ENCODE data around the gene RASL12. TPM values are rescaled to one million over a fixed set of nuclear protein-coding genes. Genes with fewer than 3 reads are reported as not detected.

RASL12 gene
- total and polyA plus RNA-seq, 2 of the 4 experiments (the other 2 are of a cell fraction) = 0.18 to 0.22 TPM

DNA sequence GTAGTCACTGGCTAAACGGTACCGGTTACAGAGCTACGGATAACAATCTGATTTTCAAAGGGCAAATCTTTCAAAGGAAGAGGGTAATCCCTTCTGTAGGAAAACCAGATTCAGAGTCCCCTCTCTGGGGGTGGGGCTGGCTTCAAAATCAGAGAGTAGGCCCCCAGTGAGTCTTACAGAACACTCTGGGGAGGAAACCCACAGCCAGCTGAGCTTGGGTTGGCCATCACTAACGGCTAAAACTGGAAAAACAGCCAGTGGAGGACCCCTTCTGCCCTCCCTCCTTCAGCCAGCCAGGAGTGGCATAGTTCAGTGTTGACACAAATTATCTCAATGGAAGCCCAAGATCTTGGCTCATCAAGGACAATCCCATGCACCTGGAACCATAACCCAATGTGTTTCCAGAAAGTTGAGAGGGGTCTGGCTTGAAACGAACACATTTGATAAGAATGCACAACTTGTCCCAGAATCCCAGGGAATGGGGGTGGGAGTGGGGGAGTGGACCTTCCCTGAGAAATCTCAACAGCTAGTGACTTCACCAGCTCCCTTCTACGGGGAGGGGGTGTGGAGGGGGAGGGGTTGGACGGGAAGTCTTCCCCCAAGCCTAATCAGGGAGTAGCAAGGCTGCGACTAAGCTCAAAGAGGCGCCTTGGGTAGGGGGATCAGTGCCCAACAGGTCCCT lies 1.0 kb downstream of the RASL12 start:
- H2BK5ac ChIP-seq (ENCODE audit: low read depth, low read length, poor library complexity, severe bottlenecking) = no peak overlapping the region
- intact Hi-C loops (cut with micrococcal nuclease) (no loop called here), dilution Hi-C loops (cut with HindIII; ENCODE audit: low sequenced_read_pairs, unreplicated experiment) (no loop called here), in situ Hi-C loops (cut with MboI; ENCODE audit: low sequenced_read_pairs) (no loop called here)
- H3K4ac ChIP-seq (ENCODE audit: low read depth, low read length) = peak overlapping the region; percentile 44; the same call in 1 of the 2 replicates
- H2BK20ac ChIP-seq (ENCODE audit: low read depth, low read length) = 0 out of 2 replicates have a peak overlapping the region, but pooled peaks have one; percentile 16
- H3K36me3 ChIP-seq (ENCODE audit: control insufficient read depth, insufficient read depth, low read length) = no peaks in the 10 kb centered on the region
- H4K5ac ChIP-seq (ENCODE audit: low read depth, low read length) = no peak overlapping the region; the same call in 1 of the 2 replicates
- peaks cover 27% of the 10 kb centered on the region for H3K9me1 ChIP-seq (ENCODE audit: insufficient read depth, low read length)
- peaks cover 9% of the 10 kb centered on the region for H4K20me1 ChIP-seq (ENCODE audit: insufficient read depth, low read length)
- H3K56ac ChIP-seq (ENCODE audit: extremely low read depth, insufficient read depth, low read length) = no peak overlapping the region
- no peak overlapping the region; the same call in 1 of the 2 replicates for H3K18ac ChIP-seq (ENCODE audit: low read depth, low read length)
- ChIA-PET CTCF (interaction anchor here (0.5 kb wide), 1 partner anchor 14 kb away, joined by 4 read pairs; no protein-coding TSS in a partner anchor), POLR2A (ENCODE audit: unreplicated experiment) (no interaction called here)
- H2AFZ ChIP-seq (replicated peaks; ENCODE audit: low read length, poor library complexity) = no peak overlapping the region
- peak overlapping the region; percentile 14; the same call in 1 of the 2 replicates for H2BK120ac ChIP-seq (ENCODE audit: low read depth, low read length)
- no peaks in the 10 kb centered on the region for H3K79me1 ChIP-seq (ENCODE audit: low read depth in 1 of 2, low read length in 2 of 2)
- peak overlapping the region; percentile 39; the same call in 1 of the 2 replicates for H3K23ac ChIP-seq (ENCODE audit: low read depth, low read length)
- no peaks in the 10 kb centered on the region for H3K9me3 ChIP-seq (ENCODE audit: control insufficient read depth, insufficient read depth, low read length)
- H3K27ac ChIP-seq (ENCODE audit: insufficient read depth, low read length) = no peak overlapping the region
- DNase-seq (no peak), ATAC-seq (ENCODE audit: low read depth) (no peak)
- WGBS, 2 experiments (ENCODE audit: extremely low coverage in 2 of 2, insufficient read length in 1 of 2) = 33% methylated on average over 2 of the region's 9 CpGs; no CpG with 5 or more reads in 1 of the 2 experiments
- H3K14ac ChIP-seq (replicated peaks; ENCODE audit: low read depth, low read length) = peak overlapping the region; percentile 31; the same call in 1 of the 2 replicates
- no TSS peak for BruUV-seq (replicated peaks)
- peak overlapping the region; percentile 47; the same call in 1 of the 2 replicates for H2AK5ac ChIP-seq (ENCODE audit: low read depth, low read length)
- no peak overlapping the region; the same call in 1 of the 2 replicates for H3K9ac ChIP-seq (ENCODE audit: low read depth, low read length)
- no peak overlapping the region; a peak in 1 of 4 replicates for H4K8ac ChIP-seq (ENCODE audit: low read depth in 2 of 2, low read length in 2 of 2)
- 0 out of 2 replicates have a peak overlapping the region, but pooled peaks have one; percentile 3 for H4K91ac ChIP-seq (ENCODE audit: insufficient read depth, low read depth, low read length)
- peaks cover 19% of the 10 kb centered on the region for H3K27me3 ChIP-seq (ENCODE audit: control insufficient read depth, insufficient read depth, low read length)
- peaks cover 36% of the 10 kb centered on the region for H3K4me1 ChIP-seq (ENCODE audit: control insufficient read depth, insufficient read depth, low read length)
- H2AK9ac ChIP-seq (replicated peaks; ENCODE audit: low read depth, low read length, poor library complexity) = no peak overlapping the region
- 0 out of 3 replicates have a peak overlapping the region, but pooled peaks have one; percentile 2 for H2BK15ac ChIP-seq (ENCODE audit: low read depth, low read length)
- no peak overlapping the region; the same call in 1 of the 2 replicates for H3K4me3 ChIP-seq (ENCODE audit: insufficient read depth, low read depth, low read length)
- H3K4me2 ChIP-seq (ENCODE audit: low read depth, low read length) = no peak overlapping the region
- TF ChIP-seq BHLHE40 (IDR thresholded peaks at IDR 0.05; ENCODE audit: low read depth, low read length) (no peak), USF2 (IDR thresholded peaks at IDR 0.05; ENCODE audit: low read depth, low read length) (no peak), SMC3 (IDR thresholded peaks at IDR 0.05; ENCODE audit: low read depth, low read length) (no peak), FOS (IDR thresholded peaks at IDR 0.05; ENCODE audit: low read depth, low read length) (no peak), CEBPB (IDR thresholded peaks at IDR 0.05; ENCODE audit: low read depth, low read length) (no peak), POLR2A (IDR thresholded peaks at IDR 0.05; ENCODE audit: low read depth, low read length) (no peak), RFX5 (IDR thresholded peaks at IDR 0.05; ENCODE audit: low read depth, low read length) (no peak), NFE2L2 (IDR thresholded peaks at IDR 0.05; ENCODE audit: low read depth, low read length) (no peak), CHD1 (IDR thresholded peaks at IDR 0.05; ENCODE audit: low read depth, low read length) (no peak), MXI1 (IDR thresholded peaks at IDR 0.05; ENCODE audit: borderline replicate concordance, low read depth, low read length) (no peak), RCOR1 (IDR thresholded peaks at IDR 0.05; ENCODE audit: insufficient replicate concordance, low read length) (no peak), MAZ (IDR thresholded peaks at IDR 0.05; ENCODE audit: borderline replicate concordance, low read depth, low read length) (no peak)
- TF ChIP-seq, protein P1, sequence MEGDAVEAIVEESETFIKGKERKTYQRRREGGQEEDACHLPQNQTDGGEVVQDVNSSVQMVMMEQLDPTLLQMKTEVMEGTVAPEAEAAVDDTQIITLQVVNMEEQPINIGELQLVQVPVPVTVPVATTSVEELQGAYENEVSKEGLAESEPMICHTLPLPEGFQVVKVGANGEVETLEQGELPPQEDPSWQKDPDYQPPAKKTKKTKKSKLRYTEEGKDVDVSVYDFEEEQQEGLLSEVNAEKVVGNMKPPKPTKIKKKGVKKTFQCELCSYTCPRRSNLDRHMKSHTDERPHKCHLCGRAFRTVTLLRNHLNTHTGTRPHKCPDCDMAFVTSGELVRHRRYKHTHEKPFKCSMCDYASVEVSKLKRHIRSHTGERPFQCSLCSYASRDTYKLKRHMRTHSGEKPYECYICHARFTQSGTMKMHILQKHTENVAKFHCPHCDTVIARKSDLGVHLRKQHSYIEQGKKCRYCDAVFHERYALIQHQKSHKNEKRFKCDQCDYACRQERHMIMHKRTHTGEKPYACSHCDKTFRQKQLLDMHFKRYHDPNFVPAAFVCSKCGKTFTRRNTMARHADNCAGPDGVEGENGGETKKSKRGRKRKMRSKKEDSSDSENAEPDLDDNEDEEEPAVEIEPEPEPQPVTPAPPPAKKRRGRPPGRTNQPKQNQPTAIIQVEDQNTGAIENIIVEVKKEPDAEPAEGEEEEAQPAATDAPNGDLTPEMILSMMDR (conservative IDR thresholded peaks at IDR 0.05; ENCODE audit: low read depth, low read length) = no peak
- TF ChIP-seq, protein P2, sequence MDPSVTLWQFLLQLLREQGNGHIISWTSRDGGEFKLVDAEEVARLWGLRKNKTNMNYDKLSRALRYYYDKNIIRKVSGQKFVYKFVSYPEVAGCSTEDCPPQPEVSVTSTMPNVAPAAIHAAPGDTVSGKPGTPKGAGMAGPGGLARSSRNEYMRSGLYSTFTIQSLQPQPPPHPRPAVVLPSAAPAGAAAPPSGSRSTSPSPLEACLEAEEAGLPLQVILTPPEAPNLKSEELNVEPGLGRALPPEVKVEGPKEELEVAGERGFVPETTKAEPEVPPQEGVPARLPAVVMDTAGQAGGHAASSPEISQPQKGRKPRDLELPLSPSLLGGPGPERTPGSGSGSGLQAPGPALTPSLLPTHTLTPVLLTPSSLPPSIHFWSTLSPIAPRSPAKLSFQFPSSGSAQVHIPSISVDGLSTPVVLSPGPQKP (IDR thresholded peaks at IDR 0.05; ENCODE audit: borderline replicate concordance, low read depth, low read length) = no peak

All from IMR-90 (cell line).